Eye (tissue), 1 donor: ENCODE results near the gene MMP17.
A peak's percentile ranks its signal among the peaks of the same experiment; 100 is the strongest.

Experiments
- DNase-seq: peaks from one replicate; pipeline ENCODE4 v3.0.0-alpha.2; 2015

MMP17 gene

GRCh38 chr12:131827961-131828534 is at the start of gene MMP17:
MMP17 (plus strand) TSS chr12:131828393; CDS start chr12:131828495, 102 bp downstream.
- peak; percentile 83 for DNase-seq

GRCh38 chr12:131779027-131779426 is 49.2 kb upstream of the MMP17 start:
- DNase-seq: no peak

GRCh38 chr12:131782061-131782460 is 46.1 kb upstream of the MMP17 start:
- DNase-seq: no peak

DNA sequence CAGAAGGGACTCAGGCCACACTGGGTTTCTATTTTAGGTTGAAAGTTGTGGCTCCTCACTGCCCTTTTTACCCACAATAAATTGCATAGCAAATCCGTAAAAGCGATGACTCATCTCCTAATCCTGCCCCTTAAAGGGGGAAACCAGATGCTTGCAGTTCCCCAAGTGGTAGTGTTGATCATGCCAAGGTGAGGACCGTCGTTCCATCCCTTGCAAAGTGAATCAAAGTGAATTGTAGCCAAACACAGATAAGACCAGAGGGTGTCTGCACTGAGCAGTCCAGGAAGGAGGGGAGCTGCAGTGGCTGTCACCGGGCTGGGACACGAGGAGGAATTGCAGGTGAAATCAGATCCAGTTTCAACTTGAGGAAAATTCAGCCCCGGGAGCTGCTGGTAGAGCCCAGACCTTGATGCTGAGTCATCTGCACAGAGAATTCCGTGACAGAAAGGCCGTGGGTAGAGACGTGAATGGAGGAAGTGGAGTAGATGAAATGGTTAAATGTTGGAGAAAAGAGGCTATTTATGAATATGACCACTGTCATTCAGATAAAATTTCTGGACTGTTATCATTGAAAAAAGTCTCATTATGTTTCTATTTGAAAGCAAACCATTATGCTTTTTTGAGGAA is 44.2 kb upstream of the MMP17 start:
- DNase-seq: peak; percentile 17

GRCh38 chr12:131784909-131785762 is 43.1 kb upstream of the MMP17 start:
- DNase-seq: peak; percentile 11

- no peak for DNase-seq
These were observed 42.3 kb upstream of the MMP17 start for GRCh38 chr12:131785763-131786330.

- DNase-seq: no peak
These were observed 41.9 kb upstream of the MMP17 start for GRCh38 chr12:131786331-131786730.

DNA sequence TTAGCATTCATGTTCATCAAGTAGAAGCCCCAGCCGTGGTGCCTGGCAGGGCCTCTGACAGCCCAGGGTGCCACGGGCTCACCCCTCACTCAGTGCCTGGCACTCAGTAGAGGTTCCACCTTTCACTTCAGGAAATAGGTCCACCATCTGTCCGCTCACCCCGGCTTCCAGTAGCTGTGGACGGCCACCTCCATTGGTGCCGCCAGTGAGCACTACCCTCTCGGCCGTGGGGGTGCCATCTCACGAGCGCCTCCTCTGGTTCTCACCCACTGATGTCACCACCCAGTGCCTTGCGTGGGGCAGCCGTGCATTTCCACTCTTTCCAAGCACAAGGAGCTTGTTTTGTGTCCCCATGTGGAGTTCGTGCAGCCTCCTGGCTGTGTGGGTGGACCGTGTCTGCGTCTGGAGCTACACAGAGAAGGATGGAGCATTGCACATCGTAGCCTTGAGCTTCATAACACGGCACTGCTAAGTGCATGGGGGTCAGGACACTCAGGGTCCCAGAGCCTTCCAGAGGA is 41.0 kb upstream of the MMP17 start:
- DNase-seq: no peak

DNA sequence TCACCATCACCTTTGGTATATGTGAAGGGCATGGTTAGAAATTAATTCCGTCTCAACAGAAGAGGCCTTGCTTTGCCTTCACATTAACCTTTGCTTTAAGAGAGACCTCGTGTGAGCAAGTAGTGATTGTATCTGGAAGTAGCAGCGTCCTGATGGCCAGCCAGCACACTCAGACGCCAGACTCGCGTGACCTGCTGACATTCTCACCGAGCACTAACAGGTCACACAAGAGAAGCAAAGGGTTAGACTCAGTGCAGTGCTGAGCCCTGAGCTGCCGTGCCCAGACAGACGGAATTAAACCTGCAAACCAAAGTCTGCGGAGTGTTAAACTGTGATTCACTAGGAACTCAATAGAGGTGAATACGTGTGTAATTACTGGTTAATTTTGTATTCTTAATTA is 40.1 kb upstream of the MMP17 start:
- DNase-seq: no peak

GRCh38 chr12:131789638-131790037 is 38.6 kb upstream of the MMP17 start:
- DNase-seq: no peak

- DNase-seq: no peak
These were observed 34.8 kb upstream of the MMP17 start for GRCh38 chr12:131793243-131794022.

GRCh38 chr12:131794061-131794460 is 34.1 kb upstream of the MMP17 start:
- DNase-seq: no peak

DNA sequence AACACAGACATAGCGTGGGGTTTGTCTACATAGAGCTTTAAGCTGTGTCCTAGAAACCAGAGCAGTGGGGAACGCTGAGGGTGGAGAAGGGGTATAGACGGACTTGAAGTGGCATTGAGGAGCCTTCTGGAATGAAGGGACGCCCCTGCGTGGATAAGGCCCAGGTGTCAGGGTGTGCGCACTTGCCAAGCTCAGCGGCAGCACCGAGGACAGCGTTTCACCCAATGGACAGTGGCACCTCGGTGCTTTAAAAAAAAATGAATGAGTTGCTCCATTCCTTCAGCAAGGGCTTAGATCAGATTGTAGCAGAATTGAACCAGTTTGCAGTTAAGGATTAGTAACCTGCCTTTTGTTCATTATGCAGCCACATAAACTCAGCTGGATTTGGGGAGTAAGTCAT is 33.6 kb upstream of the MMP17 start:
- DNase-seq: no peak

- DNase-seq: no peak
These were observed 33.1 kb upstream of the MMP17 start for GRCh38 chr12:131795064-131795463.

DNA sequence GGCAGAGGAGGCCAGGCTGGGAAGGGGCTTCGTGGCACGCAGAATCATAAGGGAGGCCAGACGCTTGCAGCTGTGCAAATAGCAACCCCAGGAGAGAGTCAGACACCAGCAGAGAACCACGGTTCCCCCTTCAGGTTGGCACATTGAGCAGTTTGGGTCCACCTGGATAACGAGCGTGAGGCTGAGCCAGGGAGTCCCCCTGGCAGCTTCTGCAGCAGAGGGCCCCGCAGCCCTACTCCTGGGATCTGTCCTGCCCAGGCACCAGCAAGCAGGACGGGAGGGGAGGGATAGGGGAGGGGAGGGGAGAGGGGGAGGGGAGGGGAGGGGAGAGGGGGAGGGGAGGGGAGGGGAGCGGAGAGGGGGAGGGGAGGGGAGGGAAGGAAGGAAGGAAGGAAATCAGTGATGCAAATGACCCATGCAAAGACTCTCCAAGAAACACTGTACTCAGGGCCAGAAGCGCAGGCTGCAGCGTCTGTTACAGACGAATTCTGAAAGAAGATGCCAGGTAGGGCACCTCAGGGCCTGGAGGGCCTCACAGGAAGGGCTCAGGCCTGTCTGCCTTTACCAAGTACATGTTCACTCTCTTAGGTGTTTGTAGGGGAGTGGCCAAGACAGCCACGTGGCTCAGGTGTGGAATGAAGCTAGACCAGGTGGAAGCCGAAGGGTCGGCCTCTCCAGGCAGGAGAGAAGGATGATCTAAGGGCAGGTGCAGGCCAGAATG is 32.3 kb upstream of the MMP17 start:
- DNase-seq: no peak

- DNase-seq: no peak
These were observed 31.8 kb upstream of the MMP17 start for GRCh38 chr12:131796411-131796736.

- no peak for DNase-seq
These were observed 31.2 kb upstream of the MMP17 start for GRCh38 chr12:131796754-131797587.

DNA sequence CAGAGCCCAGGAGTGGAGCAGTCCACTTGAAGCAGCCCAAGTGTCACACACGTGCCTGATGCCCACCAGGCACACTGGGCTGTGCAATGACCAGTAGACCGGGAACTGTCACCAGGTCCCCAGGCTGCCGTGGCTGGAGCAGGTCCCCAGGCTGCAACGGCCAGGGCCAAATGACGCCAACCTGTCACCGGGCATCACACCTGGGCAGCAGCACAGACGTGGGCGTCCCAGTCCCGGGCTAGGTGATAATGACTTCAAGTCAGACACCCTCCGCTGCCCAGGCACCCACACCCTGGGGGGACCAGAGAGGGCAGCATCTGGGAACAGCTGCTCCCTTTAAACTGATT is 30.6 kb upstream of the MMP17 start:
- DNase-seq: no peak

- DNase-seq: no peak
These were observed 29.0 kb upstream of the MMP17 start for GRCh38 chr12:131799195-131799594.

DNA sequence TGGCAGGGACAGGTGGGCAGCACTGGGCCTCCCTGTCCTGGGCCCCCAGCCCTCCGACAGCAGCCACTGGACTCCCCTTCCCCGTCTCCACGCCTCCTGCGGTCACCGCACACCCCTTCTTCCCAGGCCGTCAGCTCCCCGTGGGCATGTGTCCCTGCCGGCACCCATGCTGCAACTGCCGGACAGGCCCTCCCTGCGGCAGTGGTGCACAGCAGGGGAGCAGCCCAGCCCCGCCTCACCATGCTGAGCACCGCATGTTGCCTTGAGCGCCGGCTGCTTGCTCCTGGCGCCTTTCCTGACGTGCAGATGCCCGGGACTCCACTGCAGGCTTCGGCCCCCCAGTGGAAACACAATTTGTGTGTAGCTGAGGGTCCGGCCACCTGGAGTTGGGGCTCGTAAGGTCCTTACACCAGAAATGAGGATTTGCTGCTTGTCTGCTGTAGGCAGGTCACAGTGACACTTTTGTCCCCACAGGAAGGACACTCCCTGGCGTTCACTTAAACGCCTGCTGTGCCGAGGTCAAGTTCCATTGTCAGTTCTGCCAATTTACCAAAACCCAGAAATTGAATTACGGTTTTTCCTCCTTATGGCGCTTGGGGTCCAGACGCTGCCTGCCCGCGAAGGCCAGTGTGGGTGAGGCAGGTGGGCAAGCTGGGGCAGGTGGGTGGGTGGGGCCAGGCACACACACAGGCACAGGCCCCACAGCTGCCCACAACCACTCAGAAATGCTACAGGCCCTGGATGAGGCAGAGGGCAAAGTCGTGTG is 28.2 kb upstream of the MMP17 start:
- DNase-seq: no peak
